Heart right ventricle (tissue), 16 donors: Measurements from ENCODE around the gene AIRE. TPM values are rescaled to one million over a fixed set of nuclear protein-coding genes. Genes with fewer than 3 reads are reported as not detected.

ENCODE experiments used
- ATAC-seq, 8 donors: fragments of 200-7000 bp; cut with Tn5 transposase; one replicate each; pipeline ENCODE4 v1.9.1; 2020; ENCODE audit warnings: mild to moderate bottlenecking in 8 of 8, moderate library complexity in 8 of 8, moderate number of reproducible peaks in 1 of 8
- DNase-seq, 2 donors: peaks; one replicate each; pipeline ENCODE4 v3.0.0-alpha.2; 2020
- H3K27ac ChIP-seq, 10 donors: fragments of 200-600 bp; sonication (generic) in 2 of 10; one replicate each; pipeline versions ENCODE4 v1.5.0 to v1.8.0; 2020 to 2022; ENCODE audit warnings: mild to moderate bottlenecking in 3 of 10
- H3K27me3 ChIP-seq, 7 donors: fragments of 200-600 bp; one replicate each; pipeline ENCODE4 v1.8.0; 2021 to 2022; ENCODE audit warnings: mild to moderate bottlenecking in 2 of 7
- H3K36me3 ChIP-seq, 9 donors: fragments of 200-600 bp; sonication (generic) in 1 of 9; one replicate each; pipeline versions ENCODE4 v1.5.0 to v1.8.0; 2020 to 2022; ENCODE audit warnings: mild to moderate bottlenecking in 2 of 9
- H3K4me1 ChIP-seq, 9 donors: fragments of 200-600 bp; sonication (generic) in 1 of 9; one replicate each; pipeline versions ENCODE4 v1.5.0 to v1.8.0; 2020 to 2022; ENCODE audit warnings: mild to moderate bottlenecking in 4 of 9
- H3K4me3 ChIP-seq, 10 donors: fragments of 200-600 bp; sonication (generic) in 2 of 10; one replicate each; pipeline versions ENCODE4 v1.5.0 to v1.8.0; 2020 to 2022; ENCODE audit warnings: mild to moderate bottlenecking in 7 of 10, moderate library complexity in 2 of 10
- H3K9me3 ChIP-seq, 11 donors: fragments of 200-600 bp in 10 of 11; sonication (generic) in 2 of 11; one replicate each; pipeline versions ENCODE4 v1.5.0 to v1.8.0; 2013 to 2022; ENCODE audit warnings: mild to moderate bottlenecking in 2 of 11, control low read depth in 1 of 11, moderate library complexity in 1 of 11
- WGBS, 2 donors: extraction: QIAGEN DNeasy Blood & Tissue Kit; methylation state at CpG; one replicate each; pipeline ENCODE4 v1.1.7; 2013; ENCODE audit warnings: inconsistent platforms in 1 of 2; 5-methylcytosine and 5-hydroxymethylcytosine counted together
- intact Hi-C, 10 donors: fragments of 100-400 bp; cut with DNase I; formaldehyde crosslinking; loops; one replicate each; pipeline versions ENCODE4 v1.11.1 to v1.14.2; 2022
- polyA plus RNA-seq, 2 donors: library from polyadenylated mRNA; stranded (reverse); fragments of 200-250 nt; gene quantifications; one replicate each; pipeline ENCODE4 v1.2.3, GENCODE V29; 2013
- total RNA-seq, 10 donors: library from RNA; stranded (reverse); fragmentation: NEBNext Ultra II Directional in 3 of 10; extraction: Animal tissue kit (Norgen Biotek cat#: 25700) in 3 of 10; gene quantifications; one replicate each; pipeline versions ENCODE4 v1.2.1 to v1.2.4, GENCODE V29; 2021 to 2023
- TF ChIP-seq, protein P1 (sequence below), 9 donors: fragments of 200-600 bp; sonication (generic) in 2 of 9; IDR thresholded peaks; one replicate each; pipeline versions ENCODE4 v1.5.0 to v1.8.0; 2021 to 2022; ENCODE audit warnings: antibody characterized with exemption in 9 of 9, mild to moderate bottlenecking in 5 of 9, moderate library complexity in 1 of 9
- donor health status: Arrhythmogenic right ventricular cardiomyopathy.
- donor health status: ischemic (EF 13 %, LVEDD 7.1; RV severe dilation, severe dysfunction).
- donor health status: healthy with polysubstance abuse.
- donor health status: DM: no; HTN: yes; CAD: no.
- donor health status: DM: no; HTN: no; CAD: no.
- donor health status: ischemic (EF 25% LVEDD 6.9; RV normal size, moderate dysfunction).
- donor health status: ischemic (EF 25% LVEDD 5.7; RV mildly dilated, moderate dysfunction).
- donor health status: healthy.
- donor health status: DM: yes; HTN: yes; CAD: no.
- donor health status: Ischemic cardiomyopathy.
- donor health status: ischemic (EF 35%, LVEDD 5.7; RV mildly dilated, moderate dysfunction).
- donor health status: nonischemic (EF 11% LVEDD 7.7; RV severe dilation, severe dysfunction).
- donor health status: DM: yes; HTN: yes; CAD: no.
- donor health status: PGD.
- donor health status: ischemic (EF 29% LVEDD 5.4; RV normal size, mild dysfunction).
- donor health status: nonischemic (EF 23%, LVEDD 6.1; RV moderate dilation, normal function).

The AIRE gene
- total and polyA plus RNA-seq, 12 donors: 0.05 to 0.10 (median 0.06) TPM; not detected in 9

DNA sequence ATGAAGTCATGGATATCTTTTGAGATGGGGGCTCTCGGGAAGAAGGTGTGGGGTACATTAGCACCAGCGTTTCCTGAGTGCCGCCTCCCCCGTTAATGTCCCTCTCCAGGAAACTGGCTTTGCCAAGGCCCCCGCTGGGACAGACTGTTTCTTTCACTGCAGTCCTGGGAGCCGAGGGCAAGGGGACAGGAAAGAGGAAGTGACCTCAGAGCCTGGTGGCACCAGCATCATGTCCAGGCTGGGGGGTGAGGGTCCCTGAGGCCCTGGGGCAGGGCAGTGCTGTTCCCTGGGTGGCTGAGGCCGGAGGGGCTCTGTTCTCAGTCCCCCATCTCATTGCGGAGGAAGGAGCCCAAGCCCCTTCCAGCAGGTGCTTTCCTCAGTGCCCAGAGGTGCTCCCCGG is 20.0 kb downstream of the AIRE start:
- no peak for DNase-seq
- ATAC-seq: no peak
- WGBS, 2 donors: 67 to 75% methylated on average over 9 of the region's 9 CpGs
- H3K4me1 ChIP-seq: peaks cover 36 to 60% (median 47%) of the 10 kb centered on the region in 9 donors
- H3K9me3 ChIP-seq: no peaks in the 10 kb centered on the region
- peak overlapping the region in 2 of 10 donors; percentile 12 to 25 for H3K27ac ChIP-seq
- TF ChIP-seq, protein P1, sequence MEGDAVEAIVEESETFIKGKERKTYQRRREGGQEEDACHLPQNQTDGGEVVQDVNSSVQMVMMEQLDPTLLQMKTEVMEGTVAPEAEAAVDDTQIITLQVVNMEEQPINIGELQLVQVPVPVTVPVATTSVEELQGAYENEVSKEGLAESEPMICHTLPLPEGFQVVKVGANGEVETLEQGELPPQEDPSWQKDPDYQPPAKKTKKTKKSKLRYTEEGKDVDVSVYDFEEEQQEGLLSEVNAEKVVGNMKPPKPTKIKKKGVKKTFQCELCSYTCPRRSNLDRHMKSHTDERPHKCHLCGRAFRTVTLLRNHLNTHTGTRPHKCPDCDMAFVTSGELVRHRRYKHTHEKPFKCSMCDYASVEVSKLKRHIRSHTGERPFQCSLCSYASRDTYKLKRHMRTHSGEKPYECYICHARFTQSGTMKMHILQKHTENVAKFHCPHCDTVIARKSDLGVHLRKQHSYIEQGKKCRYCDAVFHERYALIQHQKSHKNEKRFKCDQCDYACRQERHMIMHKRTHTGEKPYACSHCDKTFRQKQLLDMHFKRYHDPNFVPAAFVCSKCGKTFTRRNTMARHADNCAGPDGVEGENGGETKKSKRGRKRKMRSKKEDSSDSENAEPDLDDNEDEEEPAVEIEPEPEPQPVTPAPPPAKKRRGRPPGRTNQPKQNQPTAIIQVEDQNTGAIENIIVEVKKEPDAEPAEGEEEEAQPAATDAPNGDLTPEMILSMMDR (IDR thresholded peaks at IDR 0.05): no peak
- H3K36me3 ChIP-seq: peaks cover 0 to 47% (median 4%) of the 10 kb centered on the region in 9 donors
- intact Hi-C loops: loop anchor here in 2 of 10 donors (2.0 to 10.0 kb wide), 2 partner anchors 13 to 291 kb away; partner anchors contain the start of gene TRAPPC10 (in 1 of the 2)
- no peak overlapping the region for H3K4me3 ChIP-seq
- no peaks in the 10 kb centered on the region for H3K27me3 ChIP-seq

DNA sequence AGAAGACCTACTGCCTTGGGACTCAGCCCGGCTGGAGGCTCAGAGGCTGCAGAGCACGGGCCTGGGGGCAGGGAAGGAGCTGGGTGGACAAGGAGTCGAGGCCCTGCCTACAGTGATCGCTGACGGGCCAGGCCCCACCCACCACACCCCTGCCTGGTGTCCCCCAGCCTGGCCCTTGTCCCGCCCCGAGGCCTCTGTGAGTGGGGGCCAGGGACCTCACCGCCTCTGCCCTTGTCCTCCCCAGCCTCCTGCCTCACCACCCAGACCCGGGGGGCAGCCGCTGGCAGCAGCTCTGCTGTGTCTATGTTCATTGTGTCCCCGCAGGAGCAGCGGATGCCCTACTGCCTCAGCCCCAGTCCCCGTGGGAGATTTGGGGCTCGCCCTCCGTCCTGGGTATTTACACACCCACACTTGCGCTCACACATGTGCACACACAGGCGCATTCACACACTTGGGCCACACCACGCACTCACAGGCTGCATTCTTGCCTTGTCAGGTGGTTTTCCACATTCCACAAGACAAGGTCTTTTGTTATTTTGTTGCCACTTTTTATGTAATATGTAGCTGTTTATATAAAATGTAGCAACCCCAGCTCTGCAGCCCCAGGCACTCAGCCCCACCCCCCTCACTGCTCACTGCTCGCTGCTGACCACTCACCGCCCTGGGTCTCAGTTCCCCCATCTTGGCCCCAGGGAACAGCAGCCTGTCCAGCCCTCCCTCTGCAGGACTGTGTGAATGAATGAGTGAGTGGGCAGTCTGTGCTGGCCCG is 21.4 kb downstream of the AIRE start:
- H3K9me3 ChIP-seq: no peaks in the 10 kb centered on the region
- H3K27ac ChIP-seq: no peak overlapping the region
- no peak for DNase-seq
- WGBS, 2 donors: 87 to 89% methylated on average over 21 of the region's 21 CpGs
- H3K4me1 ChIP-seq: peaks cover 26 to 46% (median 33%) of the 10 kb centered on the region in 9 donors
- no peak for ATAC-seq
- TF ChIP-seq, protein P1 (IDR thresholded peaks at IDR 0.05): no peak
- intact Hi-C loops: loop anchor here in 1 of 10 donors (10.0 kb wide), 1 partner anchor 292 kb away; the partner anchor contains the start of gene TRAPPC10
- H3K4me3 ChIP-seq: no peak overlapping the region
- H3K27me3 ChIP-seq: no peaks in the 10 kb centered on the region
- peaks cover 0 to 61% (median 18%) of the 10 kb centered on the region in 9 donors for H3K36me3 ChIP-seq

DNA sequence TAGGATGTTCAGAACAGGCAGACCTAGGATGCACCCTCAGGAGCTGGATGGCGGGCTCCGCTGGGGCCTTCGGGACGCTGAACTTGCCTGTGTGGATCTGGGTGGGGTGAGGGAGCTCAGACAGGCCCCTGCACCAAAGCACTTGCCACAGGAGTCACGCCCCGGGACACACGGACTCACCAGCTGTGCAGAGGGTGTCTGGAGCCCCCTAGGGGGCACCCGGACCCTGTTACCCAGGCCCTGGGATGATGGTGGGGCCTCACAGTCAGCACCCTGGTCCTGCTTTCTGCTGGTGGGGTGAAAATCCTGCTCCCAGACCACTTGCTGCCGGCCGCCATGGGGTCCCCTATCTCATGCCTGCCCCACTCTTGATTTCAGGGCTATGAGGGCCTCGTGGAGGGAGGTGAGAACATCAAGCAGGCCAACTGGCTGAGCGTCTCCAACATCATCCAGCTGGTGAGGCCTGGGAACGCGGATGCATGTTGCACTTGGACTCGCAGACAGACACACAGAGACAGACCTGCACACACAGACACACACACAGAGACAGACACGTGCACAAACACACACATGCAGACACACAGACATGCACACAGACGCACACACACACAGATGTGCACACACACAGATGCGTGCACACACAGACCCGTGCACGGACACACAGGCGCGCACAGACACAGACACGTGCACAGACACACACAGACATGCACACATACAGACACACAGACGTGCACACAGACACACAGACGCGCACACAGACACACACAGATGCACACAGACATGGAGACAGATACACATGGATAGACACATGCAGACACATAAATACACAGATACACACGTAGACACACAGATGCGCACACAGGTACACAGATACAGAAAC is 25.2 kb downstream of the AIRE start:
- intact Hi-C loops: loop anchor here in 1 of 10 donors (10.0 kb wide), 1 partner anchor 306 kb away; no protein-coding TSS in a partner anchor

More for the DNA sequence above, 25.2 kb downstream of the AIRE start:
- H3K36me3 ChIP-seq: peaks cover 0 to 98% (median 24%) of the 10 kb centered on the region in 9 donors
- H3K27me3 ChIP-seq: no peaks in the 10 kb centered on the region
- no peaks in the 10 kb centered on the region for H3K9me3 ChIP-seq
- no peak overlapping the region for H3K4me3 ChIP-seq
- H3K27ac ChIP-seq: no peak overlapping the region
- TF ChIP-seq, protein P1 (IDR thresholded peaks at IDR 0.05): no peak
- 92 to 93% methylated on average over 26 to 28 of the region's 28 CpGs for WGBS, 2 donors
- H3K4me1 ChIP-seq: peaks cover 0 to 11% (median 1%) of the 10 kb centered on the region in 9 donors
- ATAC-seq (no peak), DNase-seq (no peak)
